ENCODE results near the gene SAMD13. TPM values are rescaled to one million over a fixed set of nuclear protein-coding genes. Genes with fewer than 3 reads are reported as not detected.
"Not testable (repeated sequence)": the region's sequence is repeated elsewhere in the genome, so short reads cannot be mapped to it uniquely, and the experiment has no call there.

Gene SAMD13
- total and polyA plus RNA-seq, 10 of the 15 experiments (the other 5 are each of a cell fraction or from before 2014, with no cell fraction given), result 0.81 to 1.9 (median 1.2) TPM; not detected in 1

- whole genome bisulfite sequencing (ENCODE audit: insufficient coverage, insufficient replicate concordance, low lambda C conversion rate, missing lambda C conversion rate), result 0% methylated on average over 1 of the region's 1 CpG
- DNase-seq (ENCODE audit: low read depth, low spot score), result no peak
- no peak overlapping the region for H3K4me2 ChIP-seq (ENCODE audit: control insufficient read depth, insufficient read depth)
- BruUV-seq (replicated peaks), result no TSS peak
- RAD21 ChIA-PET (ENCODE audit: unreplicated experiment), result interaction anchor here (0.7 kb wide), 1 partner anchor 210 kb away, joined by 3 read pairs; no protein-coding TSS in a partner anchor
- FAIRE-seq, result no peak
- no peak overlapping the region for H3K4me3 ChIP-seq
- no peak overlapping the region for H3K9ac ChIP-seq (ENCODE audit: control insufficient read depth, insufficient read depth, low read length)
- CTCF ChIA-PET, result no interaction called here
- POLR2A ChIA-PET, result no interaction called here
- H2AFZ ChIP-seq (ENCODE audit: control insufficient read depth, low read depth, low read length), result no peak overlapping the region
- H3K27me3 ChIP-seq (replicated peaks in 1 of 2; ENCODE audit: control insufficient read depth in 2 of 2, insufficient read depth in 2 of 2, low read length in 1 of 2), result no peaks in the 10 kb centered on the region
- intact Hi-C loops (cut with micrococcal nuclease; ENCODE audit: unreplicated experiment) (no loop called here), in situ Hi-C loops (cut with MboI) (no loop called here)
- no peak overlapping the region for H3K27ac ChIP-seq (ENCODE audit: control insufficient read depth, insufficient read depth)
- H3K36me3 ChIP-seq (ENCODE audit: control insufficient read depth in 2 of 2, insufficient read depth in 2 of 2, low read length in 1 of 2), result no peaks in the 10 kb centered on the region
- SMC1A ChIA-PET (ENCODE audit: uncharacterized antibody, unreplicated experiment), result no interaction called here
- TF ChIP-seq, protein P1, sequence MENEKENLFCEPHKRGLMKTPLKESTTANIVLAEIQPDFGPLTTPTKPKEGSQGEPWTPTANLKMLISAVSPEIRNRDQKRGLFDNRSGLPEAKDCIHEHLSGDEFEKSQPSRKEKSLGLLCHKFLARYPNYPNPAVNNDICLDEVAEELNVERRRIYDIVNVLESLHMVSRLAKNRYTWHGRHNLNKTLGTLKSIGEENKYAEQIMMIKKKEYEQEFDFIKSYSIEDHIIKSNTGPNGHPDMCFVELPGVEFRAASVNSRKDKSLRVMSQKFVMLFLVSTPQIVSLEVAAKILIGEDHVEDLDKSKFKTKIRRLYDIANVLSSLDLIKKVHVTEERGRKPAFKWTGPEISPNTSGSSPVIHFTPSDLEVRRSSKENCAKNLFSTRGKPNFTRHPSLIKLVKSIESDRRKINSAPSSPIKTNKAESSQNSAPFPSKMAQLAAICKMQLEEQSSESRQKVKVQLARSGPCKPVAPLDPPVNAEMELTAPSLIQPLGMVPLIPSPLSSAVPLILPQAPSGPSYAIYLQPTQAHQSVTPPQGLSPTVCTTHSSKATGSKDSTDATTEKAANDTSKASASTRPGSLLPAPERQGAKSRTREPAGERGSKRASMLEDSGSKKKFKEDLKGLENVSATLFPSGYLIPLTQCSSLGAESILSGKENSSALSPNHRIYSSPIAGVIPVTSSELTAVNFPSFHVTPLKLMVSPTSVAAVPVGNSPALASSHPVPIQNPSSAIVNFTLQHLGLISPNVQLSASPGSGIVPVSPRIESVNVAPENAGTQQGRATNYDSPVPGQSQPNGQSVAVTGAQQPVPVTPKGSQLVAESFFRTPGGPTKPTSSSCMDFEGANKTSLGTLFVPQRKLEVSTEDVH (IDR thresholded peaks at IDR 0.05; ENCODE audit: low read depth, partially characterized antibody), result no peak
- TF ChIP-seq TCF7 (IDR thresholded peaks at IDR 0.05; ENCODE audit: borderline replicate concordance) (no peak), MTA3 (IDR thresholded peaks at IDR 0.05; ENCODE audit: borderline replicate concordance, low read length) (no peak)
- H3K9me3 ChIP-seq (replicated peaks; ENCODE audit: control insufficient read depth, insufficient read depth, low read length), result no peaks in the 10 kb centered on the region; the same call in 1 of the 3 replicates
- H3K4me1 ChIP-seq (ENCODE audit: control insufficient read depth, insufficient read depth, low read length), result no peaks in the 10 kb centered on the region
- H3K79me2 ChIP-seq (ENCODE audit: control insufficient read depth, insufficient read depth, low read length), result no peaks in the 10 kb centered on the region
- no peak for ATAC-seq
- H4K20me1 ChIP-seq (ENCODE audit: control insufficient read depth, insufficient read depth), result no peaks in the 10 kb centered on the region
Measured at GRCh38 chr1:84286071-84286470, 15.4 kb upstream of the SAMD13 start.

DNA sequence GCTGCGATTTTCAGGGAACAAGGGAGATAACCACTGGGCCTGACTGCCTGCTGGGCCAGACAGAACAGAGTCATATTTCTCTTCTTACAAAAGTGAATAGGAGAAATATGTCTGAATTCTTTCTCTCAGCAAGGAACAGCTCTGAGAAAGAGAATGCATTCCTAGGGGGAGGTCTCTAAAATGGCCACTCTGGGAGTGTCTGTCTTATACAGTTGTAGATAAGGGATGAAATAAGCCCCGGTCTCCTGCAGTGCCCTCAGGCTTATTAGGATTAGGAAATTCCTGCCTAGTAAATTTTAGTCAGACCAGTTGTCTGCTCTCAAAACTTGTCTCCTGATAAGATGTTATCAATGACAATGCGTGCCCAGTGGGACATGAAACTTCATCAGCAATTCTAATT is 14.1 kb upstream of the SAMD13 start:
- H3K4me3 ChIP-seq; H4K20me1 ChIP-seq (ENCODE audit: control insufficient read depth, insufficient read depth); H3K27ac ChIP-seq (ENCODE audit: control insufficient read depth, insufficient read depth); SMC1A ChIA-PET (ENCODE audit: uncharacterized antibody, unreplicated experiment); DNase-seq (ENCODE audit: low read depth, low spot score); RAD21 ChIA-PET (ENCODE audit: unreplicated experiment); H3K27me3 ChIP-seq (replicated peaks in 1 of 2; ENCODE audit: control insufficient read depth in 2 of 2, insufficient read depth in 2 of 2, low read length in 1 of 2); CTCF ChIA-PET; FAIRE-seq; ATAC-seq; H3K9me3 ChIP-seq (replicated peaks; ENCODE audit: control insufficient read depth, insufficient read depth, low read length); intact Hi-C loops (cut with micrococcal nuclease; ENCODE audit: unreplicated experiment); H3K36me3 ChIP-seq (ENCODE audit: control insufficient read depth in 2 of 2, insufficient read depth in 2 of 2, low read length in 1 of 2); H3K9ac ChIP-seq (ENCODE audit: control insufficient read depth, insufficient read depth, low read length); H3K79me2 ChIP-seq (ENCODE audit: control insufficient read depth, insufficient read depth, low read length); POLR2A ChIA-PET; H2AFZ ChIP-seq (ENCODE audit: control insufficient read depth, low read depth, low read length); BruUV-seq (replicated peaks); in situ Hi-C loops (cut with MboI); H3K4me2 ChIP-seq (ENCODE audit: control insufficient read depth, insufficient read depth); H3K4me1 ChIP-seq (ENCODE audit: control insufficient read depth, insufficient read depth, low read length): not testable (repeated sequence)
- 49% methylated on average over 3 of the region's 3 CpGs for WGBS (ENCODE audit: insufficient coverage, insufficient replicate concordance, low lambda C conversion rate, missing lambda C conversion rate)

All from GM12878 (cell line).